OCI-LY1 (cell line): Measurements from ENCODE around the gene IFT88.

Experiments used
- H2AFZ ChIP-seq: fragments of 200-600 bp; sonication (generic), shearing (Covaris generic); 2 replicates; pipeline ENCODE4 v1.6.0; 2014; ENCODE audit warnings: antibody characterized with exemption, mild to moderate bottlenecking, low read length
- H3F3A ChIP-seq: fragments of 200-600 bp; sonication (generic), shearing (Covaris generic); 2 replicates; pipeline ENCODE4 v1.6.0; 2014; ENCODE audit warnings: mild to moderate bottlenecking, antibody characterized with exemption, low read length, moderate library complexity; ENCODE audit not compliant: insufficient read depth
- H3K27ac ChIP-seq: fragments of 200-600 bp; sonication (generic); 2 replicates; pipeline ENCODE4 v1.5.1; 2014; ENCODE audit warnings: low read length, mixed run types, mild to moderate bottlenecking, low read depth; ENCODE audit not compliant: poor library complexity, severe bottlenecking
- H3K27me3 ChIP-seq: fragments of 200-600 bp; sonication (generic); 2 replicates; pipeline ENCODE4 v1.6.0; 2014; ENCODE audit warnings: antibody characterized with exemption, mild to moderate bottlenecking, low read length, moderate library complexity; ENCODE audit not compliant: insufficient read depth
- H3K36me3 ChIP-seq: fragments of 200-600 bp; sonication (generic); 2 replicates; pipeline ENCODE4 v1.6.1; 2014; ENCODE audit warnings: mild to moderate bottlenecking, antibody characterized with exemption, low read length, moderate library complexity, mixed read lengths; ENCODE audit not compliant: insufficient read depth
- H3K4me1 ChIP-seq: fragments of 200-600 bp; sonication (generic); 2 replicates; pipeline ENCODE4 v1.5.1; 2014; ENCODE audit warnings: mild to moderate bottlenecking, low read length, moderate library complexity; ENCODE audit not compliant: insufficient read depth, severe bottlenecking
- H3K4me2 ChIP-seq: fragments of 200-600 bp; sonication (generic), shearing (Covaris generic); 2 replicates; pipeline ENCODE4 v1.6.1; 2014; ENCODE audit warnings: low read length
- H3K4me3 ChIP-seq: fragments of 200-600 bp; sonication (generic); 2 replicates; pipeline ENCODE4 v1.5.1; 2014; ENCODE audit warnings: low read length, low read depth, mild to moderate bottlenecking, mixed read lengths; ENCODE audit not compliant: poor library complexity, severe bottlenecking
- H3K79me2 ChIP-seq: fragments of 200-600 bp; shearing (Covaris generic); 2 replicates; pipeline ENCODE4 v1.6.1; 2016; ENCODE audit warnings: mixed run types, low read length, mixed read lengths; ENCODE audit not compliant: insufficient read depth
- H3K9ac ChIP-seq: fragments of 200-600 bp; sonication (generic), shearing (Covaris generic); 2 replicates; pipeline ENCODE4 v1.6.1; 2014; ENCODE audit warnings: mild to moderate bottlenecking, low read length, mixed read lengths
- H3K9me2 ChIP-seq: fragments of 200-600 bp; sonication (generic), shearing (Covaris generic); 2 replicates; pipeline ENCODE4 v1.6.1; 2014; ENCODE audit warnings: low read depth, mild to moderate bottlenecking, low read length, mixed read lengths
- H3K9me3 ChIP-seq: fragments of 200-600 bp; shearing (Covaris generic); 2 replicates; pipeline ENCODE4 v1.6.1; 2014; ENCODE audit warnings: low read length, mixed read lengths
- H4K20me1 ChIP-seq: fragments of 200-600 bp; sonication (generic), shearing (Covaris generic); 2 replicates; pipeline ENCODE4 v1.6.0; 2016; ENCODE audit warnings: mild to moderate bottlenecking, low read length; ENCODE audit not compliant: insufficient read depth
- EZH2 ChIP-seq: fragments of 200-600 bp; sonication (generic), shearing (Covaris generic); IDR thresholded peaks from 2 replicates; pipeline ENCODE4 v1.8.0; 2017; ENCODE audit warnings: borderline replicate concordance, mixed run types, mild to moderate bottlenecking, antibody characterized with exemption, low read length, moderate library complexity, mixed read lengths
- TF ChIP-seq, protein P1 (sequence below): fragments of 200-600 bp; sonication (generic), shearing (Covaris generic); IDR thresholded peaks from 2 replicates; pipeline ENCODE4 v1.5.1; 2017; ENCODE audit warnings: mild to moderate bottlenecking, antibody characterized with exemption, low read length, moderate library complexity, mixed read lengths

The IFT88 gene

DNA sequence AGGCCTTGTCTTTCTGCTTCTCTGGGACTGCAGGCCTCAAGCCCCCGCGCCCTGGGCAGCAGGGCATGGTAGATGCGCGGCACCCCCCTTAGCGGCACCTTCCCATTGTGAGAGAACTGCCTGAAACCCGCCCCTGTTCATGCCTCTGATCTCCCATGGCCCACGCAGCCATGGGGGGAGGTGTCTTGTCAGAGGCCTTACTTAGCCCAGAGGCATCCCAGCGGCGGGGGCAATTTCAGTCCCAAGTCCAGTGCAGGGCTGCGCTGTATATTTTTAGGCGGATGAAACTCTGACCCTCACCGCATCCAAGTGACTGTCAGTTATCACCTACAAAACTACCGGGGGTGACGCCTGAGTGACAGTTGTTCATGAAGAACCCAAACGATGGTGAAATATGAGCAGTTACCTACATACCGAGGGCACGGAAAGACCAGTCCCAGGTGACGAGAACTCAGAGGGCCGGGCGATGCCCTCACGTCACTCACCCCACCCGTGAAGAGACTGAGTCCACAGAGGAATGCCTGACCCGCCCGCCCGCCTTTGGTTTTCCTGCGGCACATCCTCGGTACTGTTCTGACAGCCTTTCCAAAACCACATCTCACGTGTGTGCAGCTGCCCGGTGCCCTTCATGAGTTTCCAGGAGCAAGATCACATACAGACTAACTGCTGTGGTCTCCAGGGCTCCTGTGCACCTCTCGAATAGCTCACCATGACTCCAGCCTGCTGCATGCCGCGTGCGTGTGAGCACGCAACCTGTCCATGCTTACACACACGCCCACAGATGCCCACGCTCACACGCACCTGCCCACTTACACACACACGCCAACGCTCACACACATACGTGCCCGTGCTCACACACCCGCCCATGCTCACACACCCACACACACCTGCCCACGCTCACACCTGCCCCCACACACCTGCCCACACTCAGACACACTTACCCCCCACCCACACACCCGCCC lies 150.9 kb downstream of the IFT88 start:
- Histone ChIP-seq H3K79me2 (no peaks in the 10 kb centered on the region), H3K4me1 (peaks cover 4% of the 10 kb centered on the region), H3F3A (no peaks in the 10 kb centered on the region), H3K27me3 (0 out of 2 replicates have a peak, but pooled peaks cover 5% of the 10 kb centered on the region), H3K9ac (no peak overlapping the region), H4K20me1 (no peaks in the 10 kb centered on the region), H3K36me3 (no peaks in the 10 kb centered on the region), H3K9me3 (no peaks in the 10 kb centered on the region), H3K4me3 (no peak overlapping the region), H3K27ac (no peak overlapping the region), H3K4me2 (no peak overlapping the region), H2AFZ (no peak overlapping the region), H3K9me2 (no peaks in the 10 kb centered on the region)
- TF ChIP-seq EZH2 = no peak
- TF ChIP-seq, protein P1, sequence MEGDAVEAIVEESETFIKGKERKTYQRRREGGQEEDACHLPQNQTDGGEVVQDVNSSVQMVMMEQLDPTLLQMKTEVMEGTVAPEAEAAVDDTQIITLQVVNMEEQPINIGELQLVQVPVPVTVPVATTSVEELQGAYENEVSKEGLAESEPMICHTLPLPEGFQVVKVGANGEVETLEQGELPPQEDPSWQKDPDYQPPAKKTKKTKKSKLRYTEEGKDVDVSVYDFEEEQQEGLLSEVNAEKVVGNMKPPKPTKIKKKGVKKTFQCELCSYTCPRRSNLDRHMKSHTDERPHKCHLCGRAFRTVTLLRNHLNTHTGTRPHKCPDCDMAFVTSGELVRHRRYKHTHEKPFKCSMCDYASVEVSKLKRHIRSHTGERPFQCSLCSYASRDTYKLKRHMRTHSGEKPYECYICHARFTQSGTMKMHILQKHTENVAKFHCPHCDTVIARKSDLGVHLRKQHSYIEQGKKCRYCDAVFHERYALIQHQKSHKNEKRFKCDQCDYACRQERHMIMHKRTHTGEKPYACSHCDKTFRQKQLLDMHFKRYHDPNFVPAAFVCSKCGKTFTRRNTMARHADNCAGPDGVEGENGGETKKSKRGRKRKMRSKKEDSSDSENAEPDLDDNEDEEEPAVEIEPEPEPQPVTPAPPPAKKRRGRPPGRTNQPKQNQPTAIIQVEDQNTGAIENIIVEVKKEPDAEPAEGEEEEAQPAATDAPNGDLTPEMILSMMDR = no peak

DNA sequence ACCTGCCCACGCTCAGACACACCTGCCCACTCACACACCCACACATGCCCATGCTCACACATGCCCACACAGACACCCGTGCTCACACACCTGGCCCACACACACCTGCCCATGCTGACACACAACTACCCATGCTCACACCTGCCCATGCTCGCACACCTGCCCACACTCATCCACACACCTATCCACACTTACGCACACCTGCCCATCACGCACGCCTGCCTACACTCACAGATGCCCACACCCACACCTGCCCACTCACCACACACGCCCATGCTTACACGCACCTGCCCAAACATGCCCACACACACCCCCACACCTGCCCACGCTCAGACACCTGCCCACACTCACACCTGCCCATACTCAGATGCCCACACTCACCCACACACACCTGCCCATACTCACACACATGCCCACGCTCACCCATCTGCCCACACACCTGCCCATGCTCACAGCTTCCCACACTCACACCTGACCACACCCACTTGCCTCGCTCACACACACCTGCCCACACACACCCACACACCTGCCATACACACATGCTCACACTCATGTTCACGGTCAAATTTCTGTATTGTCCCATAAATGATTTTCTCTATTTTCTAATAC lies 152.1 kb downstream of the IFT88 start:
- TF ChIP-seq EZH2 = no peak
- TF ChIP-seq, protein P1 = no peak

DNA sequence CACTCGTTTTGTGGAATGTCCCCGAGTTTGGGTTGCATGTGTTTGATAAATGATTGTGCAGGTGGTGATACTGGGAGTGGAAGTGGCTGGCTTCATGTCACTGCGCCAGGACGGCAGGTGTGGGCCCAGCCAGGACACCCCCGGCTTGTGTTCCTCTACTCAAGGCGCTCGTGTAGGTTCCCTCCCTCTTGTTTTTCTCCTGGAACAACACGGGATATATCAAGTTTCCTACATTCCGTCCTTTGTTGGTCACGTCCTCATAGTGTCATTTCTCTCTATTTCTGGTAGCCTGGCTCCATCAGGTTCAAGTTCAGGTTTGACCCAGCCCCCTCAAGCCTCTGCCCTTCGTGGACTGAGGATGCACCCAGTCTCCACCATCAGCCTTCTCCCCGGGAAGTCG lies 152.8 kb downstream of the IFT88 start:
- no peaks in the 10 kb centered on the region for H3K36me3 ChIP-seq
- H3F3A ChIP-seq = no peaks in the 10 kb centered on the region
- H3K27ac ChIP-seq = no peak overlapping the region
- H3K4me3 ChIP-seq = no peak overlapping the region
- H3K4me2 ChIP-seq = no peak overlapping the region
- H3K79me2 ChIP-seq = no peaks in the 10 kb centered on the region
- no peak overlapping the region for H2AFZ ChIP-seq
- H4K20me1 ChIP-seq = no peaks in the 10 kb centered on the region
- H3K9me2 ChIP-seq = no peaks in the 10 kb centered on the region
- no peaks in the 10 kb centered on the region for H3K27me3 ChIP-seq
- H3K4me1 ChIP-seq = no peaks in the 10 kb centered on the region
- no peak for TF ChIP-seq EZH2
- TF ChIP-seq, protein P1 = no peak
- H3K9me3 ChIP-seq = no peaks in the 10 kb centered on the region
- H3K9ac ChIP-seq = no peak overlapping the region

More for the DNA sequence above, 152.1 kb downstream of the IFT88 start:
- H3K36me3 ChIP-seq = no peaks in the 10 kb centered on the region
- H3F3A ChIP-seq = no peaks in the 10 kb centered on the region
- no peak overlapping the region for H3K27ac ChIP-seq
- no peak overlapping the region for H3K4me2 ChIP-seq
- no peaks in the 10 kb centered on the region for H3K9me3 ChIP-seq
- no peaks in the 10 kb centered on the region for H4K20me1 ChIP-seq
- no peaks in the 10 kb centered on the region for H3K4me1 ChIP-seq
- H3K79me2 ChIP-seq = no peaks in the 10 kb centered on the region
- H2AFZ ChIP-seq = no peak overlapping the region
- H3K9me2 ChIP-seq = no peaks in the 10 kb centered on the region
- H3K27me3 ChIP-seq = no peaks in the 10 kb centered on the region
- no peak overlapping the region for H3K9ac ChIP-seq
- H3K4me3 ChIP-seq = no peak overlapping the region
